Measurements from ENCODE around the gene ADIRF. TPM values are rescaled to one million over a fixed set of nuclear protein-coding genes. Genes with fewer than 3 reads are reported as not detected.
"Not testable (repeated sequence)": the region's sequence is repeated elsewhere in the genome, so short reads cannot be mapped to it uniquely, and the experiment has no call there.

The ADIRF gene
- total RNA-seq, 1 experiment from 2014 or later, result 0.70 TPM

- POLR2A ChIA-PET, result no interaction called here
- no peak for DNase-seq (ENCODE audit: low spot score)
- no peak overlapping the region for H3K27ac Mint-ChIP-seq
- H3K36me3 Mint-ChIP-seq, result no peaks in the 10 kb centered on the region
- TF ChIP-seq TCF7 (CRISPR knock-in tag; IDR thresholded peaks at IDR 0.05; ENCODE audit: low read depth) (no peak), ERG (CRISPR knock-in tag; IDR thresholded peaks at IDR 0.05) (no peak), ZNF121 (CRISPR knock-in tag; IDR thresholded peaks at IDR 0.05) (no peak), FOXJ3 (CRISPR knock-in tag; IDR thresholded peaks at IDR 0.05; ENCODE audit: borderline replicate concordance) (no peak), NFATC4 (CRISPR knock-in tag; IDR thresholded peaks at IDR 0.05) (no peak), ZNF396 (CRISPR knock-in tag; IDR thresholded peaks at IDR 0.05; ENCODE audit: borderline replicate concordance) (no peak), ZNF263 (CRISPR knock-in tag; IDR thresholded peaks at IDR 0.05; ENCODE audit: low read depth) (no peak), GABPB1 (CRISPR knock-in tag; IDR thresholded peaks at IDR 0.05) (no peak), ESRRA (CRISPR knock-in tag; IDR thresholded peaks at IDR 0.05; ENCODE audit: borderline replicate concordance) (no peak), SP1 (CRISPR knock-in tag; conservative IDR thresholded peaks at IDR 0.05) (no peak)
- H3K9me3 Mint-ChIP-seq, result no peaks in the 10 kb centered on the region
- CTCF ChIA-PET, result interaction anchor here (1.2 to 1.5 kb wide), 2 partner anchors 10 to 37 kb away, joined by 4 read pairs; no protein-coding TSS in a partner anchor
- peaks cover 29% of the 10 kb centered on the region for H3K27me3 Mint-ChIP-seq (ENCODE audit: low read depth)
- H3K4me3 Mint-ChIP-seq, result no peak overlapping the region
- ATAC-seq, result no peak
- H3K4me1 Mint-ChIP-seq, result peaks cover 26% of the 10 kb centered on the region
These were observed 8.2 kb downstream of the ADIRF start for GRCh38 chr10:86976362-86977056.

GRCh38 chr10:86978457-86978856 lies 10.2 kb downstream of the ADIRF start:
- CTCF ChIA-PET, result interaction anchor here (0.6 kb wide), 1 partner anchor 140 kb away, joined by 3 read pairs; no protein-coding TSS in a partner anchor
- H3K9me3 Mint-ChIP-seq; H3K27me3 Mint-ChIP-seq (ENCODE audit: low read depth); POLR2A ChIA-PET; H3K4me3 Mint-ChIP-seq; H3K36me3 Mint-ChIP-seq; H3K27ac Mint-ChIP-seq; DNase-seq (ENCODE audit: low spot score): not testable (repeated sequence)
- peak; percentile 64 for ATAC-seq
- peaks cover 18% of the 10 kb centered on the region for H3K4me1 Mint-ChIP-seq

- Mint-ChIP-seq H3K27ac (no peak overlapping the region), H3K4me1 (peaks cover 15% of the 10 kb centered on the region), H3K36me3 (no peaks in the 10 kb centered on the region), H3K9me3 (no peaks in the 10 kb centered on the region), H3K4me3 (no peak overlapping the region), H3K27me3 (ENCODE audit: low read depth) (peaks cover 4% of the 10 kb centered on the region; the same call in 1 of the 2 replicates)
- CTCF ChIA-PET, result interaction anchor here (1.4 kb wide), 1 partner anchor 13 kb away, joined by 4 read pairs; no protein-coding TSS in a partner anchor
- DNase-seq (ENCODE audit: low spot score), result no peak
- POLR2A ChIA-PET, result no interaction called here
- ATAC-seq, result no peak
- TF ChIP-seq GABPB1 (CRISPR knock-in tag; IDR thresholded peaks at IDR 0.05) (no peak), FOXK1 (CRISPR knock-in tag; IDR thresholded peaks at IDR 0.05) (no peak)
These were observed 11.1 kb downstream of the ADIRF start for GRCh38 chr10:86979296-86979818.

- ChIA-PET CTCF (interaction anchor here (1.4 kb wide), 1 partner anchor 13 kb away, joined by 4 read pairs; no protein-coding TSS in a partner anchor), POLR2A (no interaction called here)
- Mint-ChIP-seq H3K4me3 (no peak overlapping the region), H3K27me3 (ENCODE audit: low read depth) (no peaks in the 10 kb centered on the region), H3K4me1 (peaks cover 14% of the 10 kb centered on the region), H3K9me3 (no peaks in the 10 kb centered on the region), H3K36me3 (no peaks in the 10 kb centered on the region), H3K27ac (no peak overlapping the region)
- TF ChIP-seq FOXK1 (CRISPR knock-in tag; IDR thresholded peaks at IDR 0.05) (no peak), ZNF423 (CRISPR knock-in tag; IDR thresholded peaks at IDR 0.05) (no peak), SP1 (CRISPR knock-in tag; conservative IDR thresholded peaks at IDR 0.05) (no peak), CDX4 (CRISPR knock-in tag; IDR thresholded peaks at IDR 0.05; ENCODE audit: borderline replicate concordance) (no peak), ZNF281 (CRISPR knock-in tag; IDR thresholded peaks at IDR 0.05) (no peak), ZBTB43 (CRISPR knock-in tag; IDR thresholded peaks at IDR 0.05) (no peak), NFYB (CRISPR knock-in tag; conservative IDR thresholded peaks at IDR 0.05; ENCODE audit: low read depth) (no peak), JUN (CRISPR knock-in tag; IDR thresholded peaks at IDR 0.05) (no peak), PRRX2 (CRISPR knock-in tag; IDR thresholded peaks at IDR 0.05) (no peak), RELA (CRISPR knock-in tag; IDR thresholded peaks at IDR 0.05; ENCODE audit: borderline replicate concordance) (no peak), ZNF396 (CRISPR knock-in tag; IDR thresholded peaks at IDR 0.05; ENCODE audit: borderline replicate concordance) (no peak), CBFB (CRISPR knock-in tag; IDR thresholded peaks at IDR 0.05; ENCODE audit: low read depth) (no peak), ZNF138 (CRISPR knock-in tag; conservative IDR thresholded peaks at IDR 0.05) (no peak), ETV6 (CRISPR knock-in tag; IDR thresholded peaks at IDR 0.05) (no peak), FOXJ3 (CRISPR knock-in tag; IDR thresholded peaks at IDR 0.05; ENCODE audit: borderline replicate concordance) (no peak), ZNF219 (CRISPR knock-in tag; IDR thresholded peaks at IDR 0.05; ENCODE audit: borderline replicate concordance) (no peak), ZNF121 (CRISPR knock-in tag; IDR thresholded peaks at IDR 0.05) (no peak)
- no peak for ATAC-seq
- DNase-seq (ENCODE audit: low spot score), result no peak
These were observed 11.7 kb downstream of the ADIRF start for GRCh38 chr10:86979977-86980448.

Data from WTC11 (cell line).